WTC11 (cell line): ENCODE results near the gene PDHA1. TPM values are rescaled to one million over a fixed set of nuclear protein-coding genes. Genes with fewer than 3 reads are reported as not detected.

ENCODE experiments used
- ATAC-seq: fragments of 200-7000 bp; cut with Tn5 transposase; 2 replicates; pipeline ENCODE4 v1.10.0; 2021; ENCODE audit warnings: mild to moderate bottlenecking, moderate library complexity
- CTCF ChIA-PET: fragments of 300-600 bp; sonication (Branson Sonifier 250); formaldehyde crosslinking; loops from one replicate; lab custom pipeline; 2021; ENCODE audit warnings: antibody characterized with exemption; lab: Charles Lee
- POLR2A ChIA-PET: fragments of 350-600 bp; sonication (Branson Sonifier 250); formaldehyde crosslinking; loops from one replicate; lab custom pipeline; 2021; ENCODE audit warnings: antibody characterized with exemption; lab: Charles Lee
- DNase-seq: peaks from one replicate; pipeline ENCODE4 v3.0.0; 2021; ENCODE audit warnings: low spot score
- H3K27ac Mint-ChIP-seq: 2 replicates; pipeline ENCODE4 v1.8.0; 2021; ENCODE audit warnings: mixed read lengths
- H3K27me3 Mint-ChIP-seq: 2 replicates; pipeline ENCODE4 v1.8.0; 2021; ENCODE audit warnings: low read depth, mild to moderate bottlenecking, moderate library complexity, mixed read lengths
- H3K36me3 Mint-ChIP-seq: 2 replicates; pipeline ENCODE4 v1.8.0; 2021; ENCODE audit warnings: mixed read lengths
- H3K4me1 Mint-ChIP-seq: 2 replicates; pipeline ENCODE4 v1.8.0; 2022; ENCODE audit warnings: mixed read lengths
- H3K4me3 Mint-ChIP-seq: 2 replicates; pipeline ENCODE4 v1.8.0; 2021; ENCODE audit warnings: mild to moderate bottlenecking, moderate library complexity, mixed read lengths
- H3K9me3 Mint-ChIP-seq: 2 replicates; pipeline ENCODE4 v1.8.0; 2021; ENCODE audit warnings: mixed read lengths
- ARID4B ChIP-seq: sonication (generic); formaldehyde crosslinking; IDR thresholded peaks from 2 replicates; pipeline ENCODE4 v1.8.0; 2023; ENCODE audit warnings: missing genetic modification reagents, mild to moderate bottlenecking, borderline replicate concordance
- ATF2 ChIP-seq: sonication (generic); formaldehyde crosslinking; IDR thresholded peaks from 2 replicates; pipeline ENCODE4 v1.8.1; 2022; ENCODE audit warnings: low read depth, missing genetic modification reagents, borderline replicate concordance
- CDX4 ChIP-seq: fragments of 250-450 bp; sonication (Bioruptor Pico); IDR thresholded peaks from 2 replicates; pipeline ENCODE4 v1.9.0; 2021; ENCODE audit warnings: moderate library complexity, mild to moderate bottlenecking, inconsistent platforms, borderline replicate concordance
- E2F1 ChIP-seq: sonication (generic); formaldehyde crosslinking; IDR thresholded peaks from 2 replicates; pipeline ENCODE4 v1.8.0; 2022; ENCODE audit warnings: mild to moderate bottlenecking, missing genetic modification reagents
- ELF4 ChIP-seq: sonication (generic); formaldehyde crosslinking; IDR thresholded peaks from 2 replicates; pipeline ENCODE4 v1.8.1; 2022; ENCODE audit warnings: low read depth, mild to moderate bottlenecking, moderate library complexity, missing genetic modification reagents
- EMX1 ChIP-seq: fragments of 250-450 bp; sonication (Bioruptor Pico); IDR thresholded peaks from 2 replicates; pipeline ENCODE4 v1.8.0; 2021; ENCODE audit warnings: mild to moderate bottlenecking
- ETV6 ChIP-seq: sonication (generic); formaldehyde crosslinking; IDR thresholded peaks from 2 replicates; pipeline ENCODE4 v1.8.1; 2022; ENCODE audit warnings: mild to moderate bottlenecking, missing genetic modification reagents
- FOXP1 ChIP-seq: sonication (generic); formaldehyde crosslinking; IDR thresholded peaks from 2 replicates; pipeline ENCODE4 v1.8.0; 2022; ENCODE audit warnings: missing genetic modification reagents, mild to moderate bottlenecking, moderate library complexity, borderline replicate concordance
- GTF2I ChIP-seq: fragments of 250-450 bp; sonication (Bioruptor Pico); conservative IDR thresholded peaks from 2 replicates; pipeline ENCODE4 v1.4.0; 2021; ENCODE audit warnings: mild to moderate bottlenecking
- IRF1 ChIP-seq: sonication (generic); formaldehyde crosslinking; IDR thresholded peaks from 2 replicates; pipeline ENCODE4 v1.8.0; 2023; ENCODE audit warnings: missing genetic modification reagents
- KAT7 ChIP-seq: sonication (generic); formaldehyde crosslinking; IDR thresholded peaks from 2 replicates; pipeline ENCODE4 v1.8.1; 2023; ENCODE audit warnings: missing genetic modification reagents, mild to moderate bottlenecking, borderline replicate concordance
- MXD4 ChIP-seq: fragments of 250-450 bp; sonication (Bioruptor Pico); IDR thresholded peaks from 2 replicates; pipeline ENCODE4 v1.8.0; 2021; ENCODE audit warnings: mild to moderate bottlenecking, moderate library complexity, borderline replicate concordance
- NR1H2 ChIP-seq: sonication (generic); formaldehyde crosslinking; IDR thresholded peaks from 2 replicates; pipeline ENCODE4 v1.9.0; 2021; ENCODE audit warnings: mild to moderate bottlenecking, moderate library complexity, missing genetic modification reagents
- NR2C2 ChIP-seq: sonication (generic); formaldehyde crosslinking; IDR thresholded peaks from 2 replicates; pipeline ENCODE4 v1.8.0; 2022; ENCODE audit warnings: mild to moderate bottlenecking, missing genetic modification reagents
- NR3C1 ChIP-seq: sonication (generic); formaldehyde crosslinking; conservative IDR thresholded peaks from 2 replicates; pipeline ENCODE4 v1.8.1; 2023; ENCODE audit warnings: low read depth, mild to moderate bottlenecking, missing genetic modification reagents
- SMAD4 ChIP-seq: sonication (generic); formaldehyde crosslinking; IDR thresholded peaks from 2 replicates; pipeline ENCODE4 v1.8.0; 2022; ENCODE audit warnings: mild to moderate bottlenecking, missing genetic modification reagents
- USF2 ChIP-seq: sonication (generic); formaldehyde crosslinking; IDR thresholded peaks from 2 replicates; pipeline ENCODE4 v1.8.1; 2023; ENCODE audit warnings: mild to moderate bottlenecking, missing genetic modification reagents, moderate library complexity
- ZNF219 ChIP-seq: sonication (generic); formaldehyde crosslinking; IDR thresholded peaks from 2 replicates; pipeline ENCODE4 v1.8.0; 2023; ENCODE audit warnings: missing genetic modification reagents, mild to moderate bottlenecking, borderline replicate concordance
- ZNF317 ChIP-seq: sonication (generic); formaldehyde crosslinking; IDR thresholded peaks from 2 replicates; pipeline ENCODE4 v1.8.1; 2023; ENCODE audit warnings: low read depth, mild to moderate bottlenecking, moderate library complexity, missing genetic modification reagents, borderline replicate concordance
- ZNF671 ChIP-seq: fragments of 250-450 bp; sonication (Bioruptor Pico); IDR thresholded peaks from 2 replicates; pipeline ENCODE4 v1.8.0; 2021; ENCODE audit warnings: mild to moderate bottlenecking
- total RNA-seq: library from RNA; stranded (reverse); gene quantifications from 3 replicates; pipeline ENCODE4 v1.2.3, GENCODE V29; 2021

PDHA1 gene
- total RNA-seq, 1 experiment from 2014 or later = 292 TPM

GRCh38 chrX:19403696-19404095 is 60.0 kb downstream of the PDHA1 start:
- Mint-ChIP-seq H3K27me3 (no peaks in the 10 kb centered on the region), H3K4me3 (no peak overlapping the region), H3K27ac (no peak overlapping the region), H3K36me3 (no peaks in the 10 kb centered on the region), H3K9me3 (no peaks in the 10 kb centered on the region), H3K4me1 (no peaks in the 10 kb centered on the region)
- ChIA-PET POLR2A (no interaction called here), CTCF (no interaction called here)
- ATAC-seq (no peak), DNase-seq (no peak)
- TF ChIP-seq ZNF219 (CRISPR knock-in tag) (no peak), GTF2I (CRISPR knock-in tag) (no peak), ZNF317 (CRISPR knock-in tag) (no peak), MXD4 (no peak), ATF2 (CRISPR knock-in tag) (no peak), ARID4B (CRISPR knock-in tag) (no peak), NR2C2 (no peak), ELF4 (CRISPR knock-in tag) (no peak), ETV6 (CRISPR knock-in tag) (no peak), EMX1 (CRISPR knock-in tag) (no peak), KAT7 (CRISPR knock-in tag) (no peak), NR3C1 (no peak), CDX4 (no peak), USF2 (CRISPR knock-in tag) (no peak), NR1H2 (CRISPR knock-in tag) (no peak), FOXP1 (CRISPR knock-in tag) (no peak), IRF1 (CRISPR knock-in tag) (no peak), SMAD4 (CRISPR knock-in tag) (no peak), E2F1 (CRISPR knock-in tag) (no peak), ZNF671 (no peak)
